NCI-H2029 (cell line): ENCODE results near the gene PDE8B.

ENCODE experiments used
- DNase-seq: peaks from one replicate; lab custom pipeline; 2025; lab: John Stamatoyannopoulos, UW

Gene PDE8B

GRCh38 chr5:77232574-77233358 lies 22.3 kb downstream of the PDE8B start:
- peak; percentile 34 for DNase-seq

- DNase-seq, result no peak
Observed at GRCh38 chr5:77235846-77236721, 25.6 kb downstream of the PDE8B start.

DNA sequence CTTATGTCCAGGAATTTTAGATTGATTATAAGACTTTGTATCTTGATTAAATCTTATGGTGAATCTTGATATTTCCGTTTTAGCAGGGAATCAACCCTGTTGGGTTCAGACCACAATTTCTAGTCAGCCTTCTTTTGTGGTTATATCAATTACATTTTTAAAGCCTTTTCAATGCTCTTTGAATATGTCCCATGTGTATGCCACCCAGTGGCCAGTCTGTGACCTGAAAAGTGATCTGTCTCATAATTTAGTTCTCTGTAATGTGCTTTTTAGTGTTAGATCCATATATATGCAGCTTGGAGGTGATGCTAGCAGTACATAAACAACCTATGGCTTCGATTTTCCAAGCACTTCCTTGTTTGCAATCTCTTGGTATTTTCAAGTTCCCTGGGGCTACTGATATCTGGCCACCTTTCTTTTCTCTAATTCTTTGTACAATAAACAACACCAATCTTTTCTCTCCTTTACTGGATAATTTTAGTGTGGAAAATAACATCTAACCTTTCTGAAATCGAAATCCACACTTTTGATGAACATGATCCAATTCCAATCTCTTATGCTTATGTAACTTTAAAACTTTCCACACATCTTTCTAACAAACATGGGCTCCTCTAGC lies 28.8 kb downstream of the PDE8B start:
- no peak for DNase-seq

DNA sequence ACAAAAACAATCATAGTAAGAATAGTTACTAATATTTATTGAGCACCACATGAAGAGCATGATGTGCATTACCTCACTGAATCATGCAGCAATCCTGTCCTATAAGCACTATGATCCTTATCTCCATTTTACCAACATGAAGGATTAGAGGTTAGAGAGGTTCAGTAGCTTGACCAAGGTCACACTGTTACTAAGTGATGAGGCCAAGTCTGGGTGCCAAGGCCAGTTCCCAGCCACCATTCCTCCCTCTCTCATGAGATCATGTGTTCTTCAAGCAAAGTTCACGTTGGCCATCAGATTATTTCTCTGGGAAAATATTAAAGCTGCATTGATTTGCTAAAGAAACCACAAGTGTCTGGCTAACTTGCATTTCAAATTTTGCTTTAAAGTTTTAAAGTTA lies 31.0 kb downstream of the PDE8B start:
- DNase-seq, result no peak

DNA sequence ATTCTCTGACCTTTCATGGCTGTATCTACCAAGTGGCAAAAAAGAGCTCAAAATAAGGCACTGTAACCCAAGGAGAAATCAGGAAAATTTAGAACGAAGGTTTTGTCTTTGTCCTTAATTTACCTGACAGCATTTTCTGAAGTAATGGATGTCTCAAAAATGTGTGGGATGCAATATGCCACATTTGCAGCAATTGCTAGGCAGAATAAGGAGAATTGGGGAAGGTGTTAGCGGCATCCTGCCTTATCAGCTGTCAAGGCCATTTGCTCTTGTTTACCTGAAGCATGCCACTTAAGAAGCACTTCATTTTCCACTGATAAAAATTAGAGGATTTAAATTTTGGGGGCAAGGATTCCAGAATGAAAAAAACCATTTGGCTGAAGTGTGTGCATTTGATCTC lies 39.0 kb downstream of the PDE8B start:
- no peak for DNase-seq

DNA sequence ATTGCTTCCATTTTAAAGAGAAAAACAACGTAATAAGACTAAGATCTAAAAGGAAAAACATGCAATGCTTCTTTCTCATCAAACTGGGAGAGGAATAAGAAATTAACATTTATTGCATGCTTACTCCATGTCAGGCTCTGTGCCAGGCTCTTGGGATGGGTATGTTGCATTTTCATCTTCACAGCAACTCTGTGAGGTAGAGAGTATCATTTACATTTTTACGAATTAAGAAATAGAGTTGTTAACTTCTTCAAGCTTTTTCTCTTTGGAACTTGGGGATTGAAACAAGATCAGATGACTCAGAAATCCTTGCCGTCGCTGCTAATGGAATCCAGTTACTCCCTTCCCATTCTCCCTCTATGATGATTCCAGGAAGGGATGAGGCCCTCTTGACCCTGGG lies 39.5 kb downstream of the PDE8B start:
- no peak for DNase-seq

- no peak for DNase-seq
Observed at GRCh38 chr5:77251921-77252320, 41.4 kb downstream of the PDE8B start.

DNA sequence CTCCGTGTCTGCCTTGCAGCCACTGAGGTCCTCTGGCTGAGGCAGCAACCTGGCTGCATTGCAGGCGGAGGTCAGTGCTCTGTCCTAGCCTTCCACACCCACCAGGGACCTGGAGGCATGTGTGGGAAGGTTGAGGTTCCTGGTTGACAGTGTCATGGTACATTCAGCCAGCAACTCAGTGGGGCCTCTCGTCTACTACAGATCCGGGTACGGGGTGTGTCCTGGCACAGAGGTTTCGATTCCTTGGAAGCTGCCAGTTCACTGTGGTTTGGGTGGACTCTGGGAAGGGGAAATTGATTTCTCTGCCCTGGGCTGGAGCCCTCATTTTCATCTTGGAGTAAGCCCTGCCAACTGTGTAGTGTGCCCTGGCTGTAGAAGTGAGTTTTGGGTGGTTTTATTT lies 45.1 kb downstream of the PDE8B start:
- no peak for DNase-seq

- DNase-seq, result no peak
Observed at GRCh38 chr5:77256406-77256805, 45.9 kb downstream of the PDE8B start.

DNA sequence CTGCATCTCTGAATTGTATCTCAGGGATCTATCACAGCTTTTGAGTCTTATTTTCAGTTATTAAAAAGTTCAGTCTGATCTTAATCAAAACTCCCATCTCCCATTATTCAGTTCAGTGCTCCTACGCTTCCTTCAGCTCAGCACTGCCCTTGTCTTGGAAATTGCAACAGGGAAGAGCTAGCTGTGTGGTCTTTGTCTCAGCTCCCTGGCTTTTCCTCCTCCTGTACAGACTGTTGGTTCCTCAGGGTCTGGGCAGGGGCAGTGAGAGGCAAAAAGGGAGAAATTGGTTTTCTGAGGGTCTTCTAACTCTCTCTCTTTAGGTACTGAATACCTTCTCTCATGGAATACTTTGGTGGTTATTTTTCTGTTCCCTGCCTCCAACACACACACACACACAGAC lies 48.2 kb downstream of the PDE8B start:
- no peak for DNase-seq

GRCh38 chr5:77259476-77259875 lies 49.0 kb downstream of the PDE8B start:
- DNase-seq, result no peak

DNA sequence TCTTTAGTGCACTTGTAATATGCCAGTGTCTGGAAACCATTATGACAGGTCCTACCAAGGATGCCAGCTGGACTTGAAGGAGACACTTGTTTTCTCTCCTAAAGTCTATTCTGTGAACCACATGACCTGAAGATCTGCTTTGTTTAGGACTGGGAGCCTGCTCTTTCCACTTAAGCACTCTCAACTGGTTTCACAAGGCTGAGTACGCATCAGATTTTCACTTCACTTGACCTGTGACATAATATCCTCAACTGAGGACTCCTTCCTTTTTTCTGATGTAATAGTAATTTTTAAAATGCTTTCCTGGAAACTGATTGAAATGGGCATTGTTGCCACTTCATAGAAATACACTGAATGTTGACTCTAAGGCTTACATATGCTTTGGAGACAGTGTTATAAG lies 52.2 kb downstream of the PDE8B start:
- DNase-seq, result peak; percentile 68

DNA sequence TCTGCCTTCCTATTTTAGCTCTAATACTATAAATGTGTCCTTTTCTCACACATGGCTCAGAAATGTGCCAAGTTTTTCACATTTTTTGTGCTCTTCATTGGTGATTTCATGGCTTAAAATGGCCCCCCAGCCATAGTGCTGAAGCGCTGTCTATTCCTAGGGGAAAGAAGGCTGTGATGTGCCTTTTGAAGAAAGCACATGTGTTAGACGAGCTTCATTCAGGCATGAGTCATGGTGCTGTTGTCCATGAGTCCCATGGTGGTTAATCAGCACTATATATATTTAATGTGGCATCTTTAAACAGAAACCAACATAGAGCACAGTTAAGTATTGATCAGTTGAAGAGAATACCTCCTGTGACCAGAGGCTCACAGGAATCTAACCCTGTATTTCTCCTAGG lies 55.8 kb downstream of the PDE8B start:
- no peak for DNase-seq

- DNase-seq, result no peak
Observed at GRCh38 chr5:77267496-77267895, 57.0 kb downstream of the PDE8B start.

GRCh38 chr5:77272206-77272605 lies 61.7 kb downstream of the PDE8B start:
- no peak for DNase-seq

DNA sequence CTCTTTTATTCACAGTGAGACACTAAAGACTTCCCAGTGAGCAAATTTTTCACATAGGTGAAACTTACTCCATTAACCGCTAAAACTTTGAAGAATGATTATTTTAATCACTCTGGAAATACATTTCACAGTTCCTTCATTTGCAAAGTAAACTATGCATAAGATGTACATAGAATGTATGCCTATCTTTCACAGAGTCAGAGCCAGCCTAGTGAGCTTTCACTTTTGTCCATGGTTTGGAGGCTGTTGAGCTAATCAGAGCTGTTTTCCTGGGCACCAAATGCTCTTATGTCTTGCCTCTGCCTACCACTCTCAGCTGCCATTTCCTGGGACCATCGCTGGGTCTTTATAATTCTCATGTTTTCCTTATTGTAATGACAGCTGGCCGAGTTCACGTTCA lies 67.3 kb downstream of the PDE8B start:
- DNase-seq, result no peak

DNA sequence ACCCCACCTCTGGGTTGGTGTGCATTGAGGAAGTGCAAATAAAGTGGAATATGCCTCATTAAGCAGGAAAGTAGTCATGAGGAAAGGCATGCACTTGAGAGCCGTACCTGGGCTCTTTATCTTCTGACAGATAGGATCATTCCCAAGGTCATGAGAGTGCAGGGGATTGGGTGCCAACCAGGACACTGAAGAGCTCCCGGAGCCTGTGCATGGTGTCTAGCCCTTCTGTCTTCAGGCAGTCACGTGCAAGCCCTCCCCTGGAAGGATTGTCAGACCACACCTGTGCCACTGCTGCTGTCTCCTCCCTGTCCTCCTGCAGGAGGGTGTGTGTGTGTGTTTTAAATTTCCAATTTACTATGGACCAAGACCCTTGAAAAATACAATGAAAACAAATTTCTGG lies 69.6 kb downstream of the PDE8B start:
- peak; percentile 73 for DNase-seq

DNA sequence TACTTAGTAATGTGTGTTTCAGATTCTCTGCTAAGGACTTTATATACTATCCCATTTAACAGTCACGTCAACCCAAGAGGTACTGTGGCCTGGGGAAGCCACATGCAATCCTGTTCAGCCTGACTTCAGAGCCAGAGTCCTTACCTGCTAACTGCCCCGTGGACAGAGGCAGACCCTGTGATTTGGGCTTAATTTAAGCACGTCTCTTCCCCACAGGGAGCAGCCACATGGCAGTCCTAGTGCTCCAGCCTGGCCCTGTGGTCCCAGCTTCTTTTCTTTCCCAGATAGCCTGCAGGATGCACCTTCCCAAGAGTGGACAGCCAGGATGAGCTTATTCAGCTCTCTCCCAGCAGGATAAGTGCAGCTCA lies 71.5 kb downstream of the PDE8B start:
- no peak for DNase-seq

GRCh38 chr5:77282337-77283027 lies 72.0 kb downstream of the PDE8B start:
- peak; percentile 35 for DNase-seq

DNA sequence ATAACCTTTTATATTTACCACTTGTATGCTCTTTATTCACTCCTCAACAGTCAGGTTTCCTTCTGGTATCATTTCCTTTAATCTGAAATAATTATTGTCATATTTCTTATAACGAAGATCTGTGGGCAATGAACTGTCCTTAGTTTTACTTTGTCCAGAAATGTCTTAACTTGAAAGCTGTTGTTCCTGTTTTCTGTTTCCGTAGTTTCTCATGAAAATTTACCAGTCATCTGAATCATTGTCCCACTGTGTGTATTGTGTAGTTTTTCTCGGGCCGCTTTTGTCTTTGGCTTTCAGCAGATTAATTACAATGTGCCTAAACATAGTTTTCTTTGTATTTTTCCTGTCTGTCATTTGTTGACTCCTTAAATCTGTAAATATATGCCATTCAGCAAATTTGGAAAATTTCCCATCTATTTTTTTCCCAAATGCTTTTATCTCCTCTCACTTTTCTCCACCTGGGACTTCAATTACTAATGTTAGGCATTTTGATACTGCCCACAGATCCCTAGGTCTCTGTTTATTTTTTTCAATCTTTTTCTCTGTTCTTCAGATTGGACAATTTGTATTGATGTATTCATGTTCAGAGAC lies 74.9 kb downstream of the PDE8B start:
- DNase-seq, result no peak

- no peak for DNase-seq
Observed at GRCh38 chr5:77292026-77292757, 81.7 kb downstream of the PDE8B start.
